GM19397 (cell line): ENCODE measurements around the gene HCK.

ENCODE experiments used
- ATAC-seq: cut with Tn5 transposase; IDR thresholded peaks from one replicate; pipeline ENCODE4 v1.9.1; 2021; ENCODE audit warnings: mild to moderate bottlenecking, moderate library complexity; ENCODE audit not compliant: unreplicated experiment

The HCK gene

GRCh38 chr20:32057656-32058184 is 5.7 kb downstream of the HCK start:
- no peak for ATAC-seq

GRCh38 chr20:32059189-32059588 is 7.1 kb downstream of the HCK start:
- no peak for ATAC-seq

- ATAC-seq, result no peak
These were observed 10.7 kb downstream of the HCK start for GRCh38 chr20:32062776-32063170.

- ATAC-seq, result no peak
These were observed 11.7 kb downstream of the HCK start for GRCh38 chr20:32063695-32064094.

- ATAC-seq, result no peak
These were observed 12.6 kb downstream of the HCK start for GRCh38 chr20:32064667-32065066.

GRCh38 chr20:32067234-32067821 is 15.3 kb downstream of the HCK start:
- no peak for ATAC-seq

- no peak for ATAC-seq
These were observed 16.1 kb downstream of the HCK start for GRCh38 chr20:32068174-32068573.

- no peak for ATAC-seq
These were observed 17.7 kb downstream of the HCK start for GRCh38 chr20:32069711-32070110.

- no peak for ATAC-seq
These were observed 18.2 kb downstream of the HCK start for GRCh38 chr20:32070282-32070681.

- no peak for ATAC-seq
These were observed 18.7 kb downstream of the HCK start for GRCh38 chr20:32070690-32071213.

GRCh38 chr20:32071395-32072167 is 19.5 kb downstream of the HCK start:
- ATAC-seq, result no peak

- no peak for ATAC-seq
These were observed 20.2 kb downstream of the HCK start for GRCh38 chr20:32072168-32072750.

GRCh38 chr20:32075534-32075933 is 23.5 kb downstream of the HCK start:
- no peak for ATAC-seq

- ATAC-seq, result no peak
These were observed 25.1 kb downstream of the HCK start for GRCh38 chr20:32077190-32077589.

- no peak for ATAC-seq
These were observed 26.3 kb downstream of the HCK start for GRCh38 chr20:32078322-32078721.

- no peak for ATAC-seq
These were observed 26.7 kb downstream of the HCK start for GRCh38 chr20:32078791-32079190.

GRCh38 chr20:32079655-32080109 is 27.6 kb downstream of the HCK start:
- no peak for ATAC-seq

GRCh38 chr20:32080783-32081182 is 28.7 kb downstream of the HCK start:
- ATAC-seq, result no peak

- no peak for ATAC-seq
These were observed 31.4 kb downstream of the HCK start for GRCh38 chr20:32083469-32083868.

GRCh38 chr20:32087070-32087469 is 35.0 kb downstream of the HCK start:
- ATAC-seq, result no peak

- ATAC-seq, result no peak
These were observed 36.7 kb downstream of the HCK start for GRCh38 chr20:32088759-32089158.
